Caco-2 (cell line): ENCODE measurements around the gene MYL11. TPM values are rescaled to one million over a fixed set of nuclear protein-coding genes. Genes with fewer than 3 reads are reported as not detected.
A peak's percentile ranks its signal among the peaks of the same experiment; 100 is the strongest.
"Not testable (repeated sequence)": the region's sequence is repeated elsewhere in the genome, so short reads cannot be mapped to it uniquely, and the experiment has no call there.

Experiments used
- BruUV-seq: library from RNA; stranded (reverse); fragments of 400-500 nt; replicated peaks from 2 replicates; lab custom pipeline; 2021; lab: Mats Ljungman, UMichigan
- CTCF ChIA-PET: fragments of 300-600 bp; sonication (Branson Sonifier 250); formaldehyde crosslinking; loops from one replicate; lab custom pipeline; 2022; ENCODE audit warnings: antibody characterized with exemption; lab: Charles Lee
- POLR2A ChIA-PET: fragments of 300-600 bp; sonication (Branson Sonifier 250); formaldehyde crosslinking; loops from one replicate; lab custom pipeline; 2022; ENCODE audit warnings: antibody characterized with exemption; lab: Charles Lee
- DNase-seq, 2 experiments: peaks; one replicate each; pipeline versions ENCODE4 v3.0.0 to v3.0.0-alpha.2; 2020 to 2022
- H3K27me3 ChIP-seq: replicated peaks from 2 replicates; pipeline ENCODE4 v1.6.0; 2011; ENCODE audit warnings: low read length; ENCODE audit not compliant: control insufficient read depth, insufficient read depth
- H3K36me3 ChIP-seq: 2 replicates; pipeline ENCODE4 v1.5.1; 2011; ENCODE audit warnings: low read length; ENCODE audit not compliant: control insufficient read depth, insufficient read depth
- H3K4me1 ChIP-seq: fragments of 250-450 bp; sonication (Bioruptor Pico); 2 replicates; pipeline ENCODE4 v1.5.1; 2020; ENCODE audit warnings: mild to moderate bottlenecking
- H3K4me3 ChIP-seq: 2 replicates; pipeline ENCODE4 v1.5.1; 2011; ENCODE audit warnings: low read depth, mild to moderate bottlenecking, control low read depth, low read length
- H3K9me3 ChIP-seq: fragments of 250-450 bp; sonication (Bioruptor Pico); 2 replicates; pipeline ENCODE4 v1.5.1; 2020; ENCODE audit warnings: mild to moderate bottlenecking, moderate library complexity
- H3K27ac Mint-ChIP-seq: one replicate; pipeline ENCODE4 v1.8.0; 2022; ENCODE audit warnings: mixed read lengths; ENCODE audit not compliant: unreplicated experiment
- H3K27me3 Mint-ChIP-seq: one replicate; pipeline ENCODE4 v1.8.0; 2022; ENCODE audit warnings: mixed read lengths; ENCODE audit not compliant: insufficient read depth, unreplicated experiment
- H3K36me3 Mint-ChIP-seq: one replicate; pipeline ENCODE4 v1.8.0; 2022; ENCODE audit warnings: mild to moderate bottlenecking, mixed read lengths; ENCODE audit not compliant: insufficient read depth, unreplicated experiment
- H3K4me1 Mint-ChIP-seq: one replicate; pipeline ENCODE4 v1.8.0; 2022; ENCODE audit warnings: low read depth, mixed read lengths; ENCODE audit not compliant: unreplicated experiment
- H3K4me3 Mint-ChIP-seq: one replicate; pipeline ENCODE4 v1.8.0; 2022; ENCODE audit warnings: mild to moderate bottlenecking, moderate library complexity, mixed read lengths; ENCODE audit not compliant: unreplicated experiment
- H3K9me3 Mint-ChIP-seq: one replicate; pipeline ENCODE4 v1.8.0; 2022; ENCODE audit warnings: mixed read lengths; ENCODE audit not compliant: unreplicated experiment
- intact Hi-C: fragments of 100-400 bp; cut with micrococcal nuclease; formaldehyde crosslinking; loops from one replicate; pipeline ENCODE4 v1.10.0; 2022; ENCODE audit not compliant: unreplicated experiment
- total RNA-seq: library from RNA; stranded (reverse); gene quantifications from 2 replicates; pipeline ENCODE4 v1.2.3, GENCODE V29; 2022
- TF ChIP-seq, protein P1 (sequence below), 2 experiments: fragments of 200-600 bp in 1 of 2; IDR thresholded peaks; 1 replicate in 1 of 2; 2 replicates in 1 of 2; pipeline versions ENCODE4 v1.5.1 to v1.8.0; 2011 to 2022; ENCODE audit warnings: antibody characterized with exemption in 1 of 2, control low read depth in 1 of 2, inconsistent platforms in 1 of 2, low read depth in 1 of 2, low read length in 1 of 2, mild to moderate bottlenecking in 1 of 2, moderate library complexity in 1 of 2; ENCODE audit not compliant: insufficient read depth in 1 of 2, severe bottlenecking in 1 of 2, unreplicated experiment in 1 of 2

Gene MYL11
- total RNA-seq, 1 experiment from 2014 or later = 2.9 TPM

DNA sequence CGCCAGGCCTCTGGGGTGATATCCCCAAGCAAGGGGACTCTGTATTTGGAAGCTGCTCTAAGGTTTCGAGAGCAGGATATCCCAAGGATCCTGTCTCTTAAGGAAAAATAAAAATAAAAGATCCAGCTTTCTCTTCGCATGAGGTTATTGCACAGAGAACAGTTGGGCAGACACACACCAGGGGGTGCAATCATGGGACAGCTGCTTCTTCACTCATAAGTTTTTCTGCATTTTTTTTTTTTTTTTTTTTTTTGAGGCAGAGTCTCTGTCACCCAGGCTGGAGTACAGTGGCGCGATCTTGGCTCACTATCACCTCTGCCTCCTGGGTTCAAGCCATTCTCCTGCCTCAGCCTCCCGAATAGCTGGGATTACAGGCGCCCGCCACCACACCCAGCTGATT is 32.6 kb upstream of the MYL11 start:
- CTCF ChIA-PET = interaction anchor here (0.6 to 1.4 kb wide), 6 partner anchors 13 to 249 kb away, joined by 3 to 7 read pairs (median 3); partner anchors contain the start of genes CD2BP2, DCTPP1 and TBC1D10B
- H3K36me3 Mint-ChIP-seq, H3K4me1 ChIP-seq, H3K27ac Mint-ChIP-seq, H3K36me3 ChIP-seq, H3K27me3 ChIP-seq, BruUV-seq, intact Hi-C loops, H3K27me3 Mint-ChIP-seq, DNase-seq, H3K9me3 ChIP-seq, H3K4me3 Mint-ChIP-seq, H3K9me3 Mint-ChIP-seq, POLR2A ChIA-PET, H3K4me3 ChIP-seq, H3K4me1 Mint-ChIP-seq: not testable (repeated sequence)
- TF ChIP-seq, protein P1, sequence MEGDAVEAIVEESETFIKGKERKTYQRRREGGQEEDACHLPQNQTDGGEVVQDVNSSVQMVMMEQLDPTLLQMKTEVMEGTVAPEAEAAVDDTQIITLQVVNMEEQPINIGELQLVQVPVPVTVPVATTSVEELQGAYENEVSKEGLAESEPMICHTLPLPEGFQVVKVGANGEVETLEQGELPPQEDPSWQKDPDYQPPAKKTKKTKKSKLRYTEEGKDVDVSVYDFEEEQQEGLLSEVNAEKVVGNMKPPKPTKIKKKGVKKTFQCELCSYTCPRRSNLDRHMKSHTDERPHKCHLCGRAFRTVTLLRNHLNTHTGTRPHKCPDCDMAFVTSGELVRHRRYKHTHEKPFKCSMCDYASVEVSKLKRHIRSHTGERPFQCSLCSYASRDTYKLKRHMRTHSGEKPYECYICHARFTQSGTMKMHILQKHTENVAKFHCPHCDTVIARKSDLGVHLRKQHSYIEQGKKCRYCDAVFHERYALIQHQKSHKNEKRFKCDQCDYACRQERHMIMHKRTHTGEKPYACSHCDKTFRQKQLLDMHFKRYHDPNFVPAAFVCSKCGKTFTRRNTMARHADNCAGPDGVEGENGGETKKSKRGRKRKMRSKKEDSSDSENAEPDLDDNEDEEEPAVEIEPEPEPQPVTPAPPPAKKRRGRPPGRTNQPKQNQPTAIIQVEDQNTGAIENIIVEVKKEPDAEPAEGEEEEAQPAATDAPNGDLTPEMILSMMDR (IDR thresholded peaks at IDR 0.05; ENCODE audit: insufficient read depth in 1 of 2, low read depth in 1 of 2, low read length in 1 of 2, severe bottlenecking in 1 of 2, unreplicated experiment in 1 of 2) = peak in 1 of 2 experiments; percentile 13

DNA sequence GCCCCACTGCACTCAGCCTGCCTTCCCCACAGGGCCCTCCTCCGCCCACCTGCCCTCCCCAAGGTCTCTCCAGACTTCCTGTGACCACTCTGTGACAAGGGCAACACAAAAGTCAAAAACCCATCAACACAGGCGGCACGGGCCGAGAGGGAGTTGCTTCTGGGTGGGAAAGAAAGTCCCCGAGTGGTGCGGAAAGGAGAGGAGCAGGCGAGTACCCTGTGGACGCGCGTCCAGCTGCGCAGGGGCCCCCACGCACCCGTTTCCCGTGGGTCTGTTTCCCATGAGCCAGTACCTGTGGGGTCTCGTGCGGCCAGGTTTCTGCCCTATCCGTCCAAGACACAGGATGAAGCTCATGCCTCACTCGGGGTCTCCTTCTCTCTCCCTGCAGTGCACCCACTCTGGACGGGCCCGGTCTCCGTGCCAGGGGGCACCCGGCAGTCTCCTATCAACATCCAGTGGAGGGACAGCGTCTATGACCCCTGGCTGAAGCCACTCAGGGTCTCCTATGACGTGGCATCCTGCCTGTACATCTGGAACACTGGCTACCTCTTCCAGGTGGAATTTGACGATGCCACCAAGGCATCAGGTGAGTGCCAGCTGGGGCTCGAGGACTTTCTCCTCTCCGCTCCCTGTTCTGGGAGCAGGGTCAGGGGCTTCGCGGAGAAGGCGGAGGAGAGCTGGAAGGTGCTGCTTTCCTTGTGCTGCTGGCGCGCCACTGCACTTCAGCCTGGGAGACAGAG is 31.7 kb upstream of the MYL11 start:
- ChIA-PET CTCF (interaction anchor here (1.1 to 1.4 kb wide), 2 partner anchors 59 to 66 kb away, joined by 3 to 5 read pairs; no protein-coding TSS in a partner anchor), POLR2A (no interaction called here)
- no peaks in the 10 kb centered on the region for H3K4me1 ChIP-seq
- intact Hi-C loops = no loop called here
- no peak for DNase-seq
- no peaks in the 10 kb centered on the region for H3K36me3 Mint-ChIP-seq
- no TSS peak for BruUV-seq
- no peak overlapping the region for H3K27ac Mint-ChIP-seq
- H3K4me3 ChIP-seq = no peak overlapping the region
- no peaks in the 10 kb centered on the region for H3K4me1 Mint-ChIP-seq
- H3K36me3 ChIP-seq = no peaks in the 10 kb centered on the region
- H3K9me3 Mint-ChIP-seq = no peaks in the 10 kb centered on the region
- TF ChIP-seq, protein P1 (IDR thresholded peaks at IDR 0.05; ENCODE audit: insufficient read depth in 1 of 2, low read depth in 1 of 2, low read length in 1 of 2, severe bottlenecking in 1 of 2, unreplicated experiment in 1 of 2) = no peak
- no peaks in the 10 kb centered on the region for H3K27me3 Mint-ChIP-seq
- no peaks in the 10 kb centered on the region for H3K27me3 ChIP-seq
- no peaks in the 10 kb centered on the region for H3K9me3 ChIP-seq
- no peak overlapping the region for H3K4me3 Mint-ChIP-seq

DNA sequence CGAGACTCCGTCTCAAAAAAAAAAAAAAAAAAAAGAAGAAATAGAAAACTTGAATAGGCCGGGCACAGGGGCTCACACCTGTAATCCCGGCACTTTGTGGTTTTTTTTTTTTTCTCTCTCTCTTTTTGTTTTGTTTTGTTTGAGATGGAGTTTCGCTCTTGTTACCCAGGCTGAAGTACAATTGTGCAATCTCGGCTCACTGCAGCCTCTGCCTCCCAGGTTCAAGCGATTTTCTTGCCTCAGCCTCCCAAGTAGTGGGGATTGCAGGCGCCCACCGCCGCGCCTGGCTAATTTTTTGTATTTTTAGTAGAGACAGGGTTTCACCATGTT is 31.1 kb upstream of the MYL11 start:
- H3K4me3 Mint-ChIP-seq, BruUV-seq, H3K4me1 ChIP-seq, H3K27me3 ChIP-seq, H3K36me3 Mint-ChIP-seq, H3K36me3 ChIP-seq, H3K27me3 Mint-ChIP-seq, intact Hi-C loops, H3K9me3 Mint-ChIP-seq, H3K4me3 ChIP-seq, H3K27ac Mint-ChIP-seq, H3K9me3 ChIP-seq, POLR2A ChIA-PET, DNase-seq, H3K4me1 Mint-ChIP-seq: not testable (repeated sequence)
- CTCF ChIA-PET = interaction anchor here (1.1 kb wide), 1 partner anchor 59 kb away, joined by 3 read pairs; no protein-coding TSS in a partner anchor
